Forelimb muscle (tissue), 1 donor: ENCODE measurements around the gene LSMEM2. TPM values are rescaled to one million over a fixed set of nuclear protein-coding genes. Genes with fewer than 3 reads are reported as not detected.
"Not testable (repeated sequence)": the region's sequence is repeated elsewhere in the genome, so short reads cannot be mapped to it uniquely, and the experiment has no call there.

Experiments used
- DNase-seq: peaks from one replicate; pipeline ENCODE4 v3.0.0-alpha.2; 2013; ENCODE audit warnings: low read depth
- polyA plus RNA-seq: library from polyadenylated mRNA; unstranded; fragments of 120-200 nt; gene quantifications from one replicate; pipeline ENCODE4 v1.2.1, GENCODE V29; 2013; ENCODE audit not compliant: insufficient read length

The LSMEM2 gene
- polyA plus RNA-seq, 1 donor, result 41.6 TPM

GRCh38 chr3:50298836-50299637, 20.1 kb downstream of the LSMEM2 start, which contains the start of the genes HYAL3 and NAA80:
HYAL3 (minus strand) TSS chr3:50299405; CDS start chr3:50295602, 3,803 bp downstream.
NAA80 (minus strand) TSS chr3:50299405; CDS start chr3:50297463, 1,942 bp downstream.
- peak; percentile 96 for DNase-seq

- DNase-seq, result no peak
Measured at GRCh38 chr3:50299638-50299928, 20.7 kb downstream of the LSMEM2 start.

GRCh38 chr3:50299929-50300680, 21.2 kb downstream of the LSMEM2 start:
- DNase-seq, result no peak

- no peak for DNase-seq
Measured at GRCh38 chr3:50300681-50301254, 21.9 kb downstream of the LSMEM2 start.

- DNase-seq, result no peak
Measured at GRCh38 chr3:50302095-50303012, 23.5 kb downstream of the LSMEM2 start.

- no peak for DNase-seq
Measured at GRCh38 chr3:50303013-50303815, 24.3 kb downstream of the LSMEM2 start, which contains the start of gene HYAL1. HYAL1 (minus strand) TSS chr3:50303574; CDS start chr3:50302956, 618 bp downstream.

- DNase-seq, result no peak
Measured at GRCh38 chr3:50304601-50305000, 25.7 kb downstream of the LSMEM2 start.

- DNase-seq, result not testable (repeated sequence)
Measured at GRCh38 chr3:50312041-50312440, 33.2 kb downstream of the LSMEM2 start.

GRCh38 chr3:50314342-50314741, 35.5 kb downstream of the LSMEM2 start:
- DNase-seq, result no peak

- DNase-seq, result no peak
Measured at GRCh38 chr3:50314816-50315215, 35.9 kb downstream of the LSMEM2 start.

GRCh38 chr3:50316657-50317242, 37.9 kb downstream of the LSMEM2 start:
- no peak for DNase-seq

- no peak for DNase-seq
Measured at GRCh38 chr3:50317300-50317699, 38.4 kb downstream of the LSMEM2 start.

GRCh38 chr3:50318163-50318562, 39.3 kb downstream of the LSMEM2 start:
- DNase-seq, result no peak

- no peak for DNase-seq
Measured at GRCh38 chr3:50318615-50319014, 39.7 kb downstream of the LSMEM2 start.

- DNase-seq, result no peak
Measured at GRCh38 chr3:50319181-50319893, 40.5 kb downstream of the LSMEM2 start.

- no peak for DNase-seq
Measured at GRCh38 chr3:50319894-50320625, 41.2 kb downstream of the LSMEM2 start.

GRCh38 chr3:50320853-50321335, 42.0 kb downstream of the LSMEM2 start:
- no peak for DNase-seq

GRCh38 chr3:50321336-50322114, 42.6 kb downstream of the LSMEM2 start:
- DNase-seq, result no peak
